ENCODE data around the gene TEPSIN.

GRCh38 chr17:81259058-81259605 lies 20.3 kb upstream of the TEPSIN start:
- TF ChIP-seq CTCF (IDR thresholded peaks at IDR 0.05) (no peak), POLR2AphosphoS5 (IDR thresholded peaks at IDR 0.05) (no peak)
